Measurements from ENCODE around the gene CCDC14.

The CCDC14 gene

GRCh38 chr3:123884993-123885392 lies 76.0 kb downstream of the CCDC14 start:
- H3K4me3 ChIP-seq (ENCODE audit: low read depth, low read length) = no peak overlapping the region

GRCh38 chr3:123884203-123884831 lies 76.7 kb downstream of the CCDC14 start, which contains the start of gene MYLK:
Gene MYLK, minus strand, starts transcription at chr3:123884332. Its CDS starts 90,491 bp downstream, at chr3:123793841.
- no peak for TF ChIP-seq CTCF (IDR thresholded peaks at IDR 0.05; ENCODE audit: borderline replicate concordance, insufficient read depth, low read depth, low read length)
- H3K4me3 ChIP-seq (ENCODE audit: low read depth, low read length) = peak within 1 kb of the TSS; percentile 46

More at GRCh38 chr3:123884993-123885392, 76.0 kb downstream of the CCDC14 start:
- TF ChIP-seq CTCF (IDR thresholded peaks at IDR 0.05; ENCODE audit: borderline replicate concordance, insufficient read depth, low read depth, low read length) = no peak

- no peak overlapping the region for H3K4me3 ChIP-seq (ENCODE audit: low read depth, low read length)
- TF ChIP-seq CTCF (IDR thresholded peaks at IDR 0.05; ENCODE audit: borderline replicate concordance, insufficient read depth, low read depth, low read length) = no peak
Observed at GRCh38 chr3:123883701-123884202, 77.3 kb downstream of the CCDC14 start.

GRCh38 chr3:123883111-123883510 lies 77.9 kb downstream of the CCDC14 start:
- no peak overlapping the region for H3K4me3 ChIP-seq (ENCODE audit: low read depth, low read length)
- TF ChIP-seq CTCF (IDR thresholded peaks at IDR 0.05; ENCODE audit: borderline replicate concordance, insufficient read depth, low read depth, low read length) = no peak

- no peak overlapping the region for H3K4me3 ChIP-seq (ENCODE audit: low read depth, low read length)
- TF ChIP-seq CTCF (IDR thresholded peaks at IDR 0.05; ENCODE audit: borderline replicate concordance, insufficient read depth, low read depth, low read length) = no peak
Observed at GRCh38 chr3:123881771-123882170, 79.3 kb downstream of the CCDC14 start.

- no peak overlapping the region for H3K4me3 ChIP-seq (ENCODE audit: low read depth, low read length)
- no peak for TF ChIP-seq CTCF (IDR thresholded peaks at IDR 0.05; ENCODE audit: borderline replicate concordance, insufficient read depth, low read depth, low read length)
Observed at GRCh38 chr3:123880998-123881561, 79.9 kb downstream of the CCDC14 start.

GRCh38 chr3:123878807-123879206 lies 82.2 kb downstream of the CCDC14 start:
- no peak for TF ChIP-seq CTCF (IDR thresholded peaks at IDR 0.05; ENCODE audit: borderline replicate concordance, insufficient read depth, low read depth, low read length)
- H3K4me3 ChIP-seq (ENCODE audit: low read depth, low read length) = no peak overlapping the region

Data from GM12875 (cell line).